ENCODE results near the gene ZNF438.

DNA sequence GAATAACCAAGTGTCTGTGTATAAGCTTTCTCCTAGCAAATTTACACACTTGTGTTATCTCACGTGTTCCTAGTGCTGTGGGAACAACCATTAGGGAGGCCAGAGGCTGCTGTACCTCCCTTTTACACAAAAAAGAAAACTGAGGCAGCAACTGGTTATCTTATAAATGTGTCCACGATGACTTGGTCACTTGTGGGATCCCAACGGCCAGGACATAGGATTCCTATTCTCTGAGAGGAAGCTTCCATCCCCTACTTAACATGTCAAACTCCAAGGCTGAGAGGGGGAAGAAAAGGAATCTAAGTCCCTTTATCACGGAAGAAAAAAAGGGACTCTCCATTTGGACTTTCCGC is 484 bp downstream of the ZNF438 start:
- TF ChIP-seq, protein P1, sequence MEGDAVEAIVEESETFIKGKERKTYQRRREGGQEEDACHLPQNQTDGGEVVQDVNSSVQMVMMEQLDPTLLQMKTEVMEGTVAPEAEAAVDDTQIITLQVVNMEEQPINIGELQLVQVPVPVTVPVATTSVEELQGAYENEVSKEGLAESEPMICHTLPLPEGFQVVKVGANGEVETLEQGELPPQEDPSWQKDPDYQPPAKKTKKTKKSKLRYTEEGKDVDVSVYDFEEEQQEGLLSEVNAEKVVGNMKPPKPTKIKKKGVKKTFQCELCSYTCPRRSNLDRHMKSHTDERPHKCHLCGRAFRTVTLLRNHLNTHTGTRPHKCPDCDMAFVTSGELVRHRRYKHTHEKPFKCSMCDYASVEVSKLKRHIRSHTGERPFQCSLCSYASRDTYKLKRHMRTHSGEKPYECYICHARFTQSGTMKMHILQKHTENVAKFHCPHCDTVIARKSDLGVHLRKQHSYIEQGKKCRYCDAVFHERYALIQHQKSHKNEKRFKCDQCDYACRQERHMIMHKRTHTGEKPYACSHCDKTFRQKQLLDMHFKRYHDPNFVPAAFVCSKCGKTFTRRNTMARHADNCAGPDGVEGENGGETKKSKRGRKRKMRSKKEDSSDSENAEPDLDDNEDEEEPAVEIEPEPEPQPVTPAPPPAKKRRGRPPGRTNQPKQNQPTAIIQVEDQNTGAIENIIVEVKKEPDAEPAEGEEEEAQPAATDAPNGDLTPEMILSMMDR (IDR thresholded peaks at IDR 0.05; ENCODE audit: low read depth, low read length, poor library complexity, severe bottlenecking): no peak
- no peak for TF ChIP-seq EZH2phosphoT487 (IDR thresholded peaks at IDR 0.05; ENCODE audit: borderline replicate concordance, low read length)

Data from DOHH2 (cell line).